Measurements from ENCODE around the gene SMAP1. TPM values are rescaled to one million over a fixed set of nuclear protein-coding genes. Genes with fewer than 3 reads are reported as not detected.

SMAP1 gene
- total RNA-seq, 1 experiment from 2014 or later: 3.5 TPM

GRCh38 chr6:70663881-70664466 lies 3.7 kb upstream of the SMAP1 start:
- no peak overlapping the region for H3K4me2 ChIP-seq (ENCODE audit: low read length)
- H3K27ac ChIP-seq (ENCODE audit: low read depth, low read length): no peak overlapping the region
- H3K79me2 ChIP-seq (ENCODE audit: insufficient read depth, low read length): peaks cover 6% of the 10 kb centered on the region
- intact Hi-C loops (cut with micrococcal nuclease): no loop called here
- TF ChIP-seq TCF7L2 (IDR thresholded peaks at IDR 0.05; ENCODE audit: borderline replicate concordance, extremely low read depth, insufficient read depth, insufficient read length): no peak
- no peak for TF ChIP-seq FOSL1 (IDR thresholded peaks at IDR 0.05; ENCODE audit: low read depth)
- H3K27me3 ChIP-seq (ENCODE audit: insufficient read depth, low read length): no peaks in the 10 kb centered on the region
- H3K36me3 ChIP-seq (ENCODE audit: control insufficient read depth in 1 of 2, insufficient read depth in 2 of 2, low read length in 2 of 2): no peaks in the 10 kb centered on the region
- peaks cover 2 to 14% of the 10 kb centered on the region in 2 experiments; a peak in 2 of 4 replicates for H3K4me1 ChIP-seq (ENCODE audit: control insufficient read depth in 1 of 2, insufficient read depth in 2 of 2, low read length in 2 of 2)
- no TSS peak for BruUV-seq (replicated peaks)
- CTCF ChIA-PET: no interaction called here
- ATAC-seq (no peak), DNase-seq (ENCODE audit: low read depth, low spot score) (no peak)
- H3K9ac ChIP-seq (ENCODE audit: low read length): no peak overlapping the region
- no peak overlapping the region for H2AFZ ChIP-seq (ENCODE audit: low read depth, low read length, poor library complexity, severe bottlenecking)
- H3K4me3 ChIP-seq (replicated peaks in 1 of 2; ENCODE audit: low read depth in 1 of 2, low read length in 2 of 2): no peak overlapping the region
- no peaks in the 10 kb centered on the region for H3K9me3 ChIP-seq (ENCODE audit: control insufficient read depth in 1 of 2, insufficient read depth in 1 of 2, low read depth in 1 of 2, low read length in 2 of 2)
- no peaks in the 10 kb centered on the region for H4K20me1 ChIP-seq (ENCODE audit: insufficient read depth)
- H3K9me2 ChIP-seq (ENCODE audit: insufficient read depth): no peaks in the 10 kb centered on the region
- POLR2A ChIA-PET: no interaction called here
- RAD21 ChIA-PET (ENCODE audit: low non-redundant PET in 1 of 2, low total read pairs in 2 of 2, uncharacterized antibody in 2 of 2, unreplicated experiment in 2 of 2): no interaction called here

DNA sequence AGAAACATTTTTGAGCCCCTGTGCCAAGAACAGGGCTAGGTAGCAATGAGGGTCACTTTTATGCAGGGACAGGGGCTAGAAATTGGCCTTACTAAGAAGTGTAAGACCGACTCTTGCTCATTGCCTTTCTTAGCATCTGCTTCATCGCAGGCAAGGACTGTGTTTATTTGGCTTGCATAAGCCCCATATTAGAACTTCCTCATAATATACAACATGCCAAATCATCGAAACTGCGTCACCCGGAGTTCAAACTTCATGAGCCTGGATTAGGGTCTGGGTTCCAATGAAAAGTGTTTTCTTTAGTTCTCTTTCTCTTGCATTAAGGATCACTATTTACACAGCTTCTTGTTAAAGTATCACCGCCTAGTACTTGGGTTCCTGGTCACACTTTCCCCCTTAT lies 977 bp upstream of the SMAP1 start:
- Histone ChIP-seq H2AFZ (ENCODE audit: low read depth, low read length, poor library complexity, severe bottlenecking) (no peak overlapping the region), H3K4me3 (replicated peaks in 1 of 2; ENCODE audit: low read depth in 1 of 2, low read length in 2 of 2) (peak overlapping the region; percentile 67 to 73), H4K20me1 (ENCODE audit: insufficient read depth) (no peaks in the 10 kb centered on the region), H3K4me1 (ENCODE audit: control insufficient read depth in 1 of 2, insufficient read depth in 2 of 2, low read length in 2 of 2) (peaks cover 5 to 19% of the 10 kb centered on the region in 2 experiments; a peak in 2 of 4 replicates), H3K79me2 (ENCODE audit: insufficient read depth, low read length) (peaks cover 33% of the 10 kb centered on the region), H3K36me3 (ENCODE audit: control insufficient read depth in 1 of 2, insufficient read depth in 2 of 2, low read length in 2 of 2) (no peaks in the 10 kb centered on the region), H3K9me2 (ENCODE audit: insufficient read depth) (no peaks in the 10 kb centered on the region), H3K4me2 (ENCODE audit: low read length) (peak overlapping the region; percentile 86), H3K9me3 (ENCODE audit: control insufficient read depth in 1 of 2, insufficient read depth in 1 of 2, low read depth in 1 of 2, low read length in 2 of 2) (no peaks in the 10 kb centered on the region), H3K27me3 (ENCODE audit: insufficient read depth, low read length) (no peaks in the 10 kb centered on the region), H3K27ac (ENCODE audit: low read depth, low read length) (no peak overlapping the region), H3K9ac (ENCODE audit: low read length) (peak overlapping the region; percentile 74)
- BruUV-seq (replicated peaks): no TSS peak
- ChIA-PET CTCF (no interaction called here), POLR2A (no interaction called here), RAD21 (ENCODE audit: low non-redundant PET in 1 of 2, low total read pairs in 2 of 2, uncharacterized antibody in 2 of 2, unreplicated experiment in 2 of 2) (no interaction called here)
- no peak for DNase-seq (ENCODE audit: low read depth, low spot score)
- no peak for ATAC-seq
- intact Hi-C loops (cut with micrococcal nuclease): loop anchor here (2.0 to 5.0 kb wide), 2 partner anchors 99 to 268 kb away; partner anchors contain the start of gene SDHAF4
- TF ChIP-seq CEBPB (IDR thresholded peaks at IDR 0.05; ENCODE audit: low read depth): no peak
- TF ChIP-seq, protein P1, sequence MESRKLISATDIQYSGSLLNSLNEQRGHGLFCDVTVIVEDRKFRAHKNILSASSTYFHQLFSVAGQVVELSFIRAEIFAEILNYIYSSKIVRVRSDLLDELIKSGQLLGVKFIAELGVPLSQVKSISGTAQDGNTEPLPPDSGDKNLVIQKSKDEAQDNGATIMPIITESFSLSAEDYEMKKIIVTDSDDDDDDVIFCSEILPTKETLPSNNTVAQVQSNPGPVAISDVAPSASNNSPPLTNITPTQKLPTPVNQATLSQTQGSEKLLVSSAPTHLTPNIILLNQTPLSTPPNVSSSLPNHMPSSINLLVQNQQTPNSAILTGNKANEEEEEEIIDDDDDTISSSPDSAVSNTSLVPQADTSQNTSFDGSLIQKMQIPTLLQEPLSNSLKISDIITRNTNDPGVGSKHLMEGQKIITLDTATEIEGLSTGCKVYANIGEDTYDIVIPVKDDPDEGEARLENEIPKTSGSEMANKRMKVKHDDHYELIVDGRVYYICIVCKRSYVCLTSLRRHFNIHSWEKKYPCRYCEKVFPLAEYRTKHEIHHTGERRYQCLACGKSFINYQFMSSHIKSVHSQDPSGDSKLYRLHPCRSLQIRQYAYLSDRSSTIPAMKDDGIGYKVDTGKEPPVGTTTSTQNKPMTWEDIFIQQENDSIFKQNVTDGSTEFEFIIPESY (IDR thresholded peaks at IDR 0.05; ENCODE audit: extremely low read depth, insufficient replicate concordance, low read length): no peak
